GM18873 (cell line): ENCODE results near the gene PCTP.

Experiments
- ATAC-seq: cut with Tn5 transposase; IDR thresholded peaks from one replicate; pipeline ENCODE4 v1.9.1; 2021; ENCODE audit warnings: mild to moderate bottlenecking, moderate library complexity, moderate number of reproducible peaks; ENCODE audit not compliant: unreplicated experiment, low FRiP score

The PCTP gene

GRCh38 chr17:55750750-55751657 lies at the start of gene PCTP:
PCTP (plus strand) TSS chr17:55751051; CDS start chr17:55751104, 53 bp downstream.
- peak; percentile 92 for ATAC-seq

GRCh38 chr17:55702150-55702549 lies 48.7 kb upstream of the PCTP start:
- ATAC-seq, result no peak

- ATAC-seq, result no peak
These were observed 46.5 kb upstream of the PCTP start for GRCh38 chr17:55704401-55704800.

GRCh38 chr17:55705847-55706246 lies 45.0 kb upstream of the PCTP start:
- no peak for ATAC-seq

GRCh38 chr17:55706808-55707773 lies 43.8 kb upstream of the PCTP start:
- no peak for ATAC-seq

GRCh38 chr17:55708175-55708974 lies 42.5 kb upstream of the PCTP start:
- no peak for ATAC-seq

- ATAC-seq, result no peak
These were observed 41.4 kb upstream of the PCTP start for GRCh38 chr17:55709440-55709839.

- no peak for ATAC-seq
These were observed 40.9 kb upstream of the PCTP start for GRCh38 chr17:55709984-55710383.

GRCh38 chr17:55710410-55710809 lies 40.4 kb upstream of the PCTP start:
- ATAC-seq, result no peak

- no peak for ATAC-seq
These were observed 39.9 kb upstream of the PCTP start for GRCh38 chr17:55710829-55711496.

GRCh38 chr17:55717432-55717831 lies 33.4 kb upstream of the PCTP start:
- no peak for ATAC-seq

GRCh38 chr17:55717898-55718735 lies 32.7 kb upstream of the PCTP start:
- ATAC-seq, result no peak

- ATAC-seq, result no peak
These were observed 29.7 kb upstream of the PCTP start for GRCh38 chr17:55720919-55721836.

- ATAC-seq, result no peak
These were observed 28.7 kb upstream of the PCTP start for GRCh38 chr17:55722016-55722736.

- ATAC-seq, result no peak
These were observed 27.9 kb upstream of the PCTP start, which contains the start of gene TMEM100 for GRCh38 chr17:55722742-55723487. TMEM100 (minus strand) TSS chr17:55722864; CDS start chr17:55721070, 1,794 bp downstream.

- ATAC-seq, result no peak
These were observed 27.4 kb upstream of the PCTP start for GRCh38 chr17:55723488-55723848.
